ENCODE results near the gene ASCC1.
A peak's percentile ranks its signal among the peaks of the same experiment; 100 is the strongest.
"Not testable (repeated sequence)": the region's sequence is repeated elsewhere in the genome, so short reads cannot be mapped to it uniquely, and the experiment has no call there.

ASCC1 gene

GRCh38 chr10:72215611-72216549 is at the start of gene ASCC1, which contains the start of gene ANAPC16:
Gene ASCC1 (minus strand): TSS chr10:72216276. CDS start chr10:72213298, 2,978 bp downstream.
Gene ANAPC16 (plus strand): TSS chr10:72216012. CDS start chr10:72223915, 7,903 bp downstream.
- DNase-seq (ENCODE audit: low read depth), result peak; percentile 89

GRCh38 chr10:72265508-72265907 is 49.4 kb upstream of the ASCC1 start:
- no peak for DNase-seq (ENCODE audit: low read depth)

GRCh38 chr10:72264536-72264935 is 48.5 kb upstream of the ASCC1 start:
- DNase-seq (ENCODE audit: low read depth), result no peak

- DNase-seq (ENCODE audit: low read depth), result no peak
Measured at GRCh38 chr10:72263613-72264241, 47.7 kb upstream of the ASCC1 start.

- no peak for DNase-seq (ENCODE audit: low read depth)
Measured at GRCh38 chr10:72261784-72262404, 45.8 kb upstream of the ASCC1 start.

GRCh38 chr10:72260976-72261783 is 45.1 kb upstream of the ASCC1 start:
- DNase-seq (ENCODE audit: low read depth), result no peak

- peak; percentile 88 for DNase-seq (ENCODE audit: low read depth)
Measured at GRCh38 chr10:72260239-72260975, 44.3 kb upstream of the ASCC1 start.

- DNase-seq (ENCODE audit: low read depth), result peak; percentile 89
Measured at GRCh38 chr10:72259491-72260238, 43.6 kb upstream of the ASCC1 start.

- DNase-seq (ENCODE audit: low read depth), result no peak
Measured at GRCh38 chr10:72258617-72259016, 42.5 kb upstream of the ASCC1 start.

GRCh38 chr10:72257051-72257892 is 41.2 kb upstream of the ASCC1 start:
- no peak for DNase-seq (ENCODE audit: low read depth)

GRCh38 chr10:72255977-72256729 is 40.1 kb upstream of the ASCC1 start:
- no peak for DNase-seq (ENCODE audit: low read depth)

- peak; percentile 86 for DNase-seq (ENCODE audit: low read depth)
Measured at GRCh38 chr10:72254813-72255568, 38.9 kb upstream of the ASCC1 start.

GRCh38 chr10:72253578-72253977 is 37.5 kb upstream of the ASCC1 start:
- DNase-seq (ENCODE audit: low read depth), result no peak

GRCh38 chr10:72252972-72253371 is 36.9 kb upstream of the ASCC1 start:
- peak; percentile 49 for DNase-seq (ENCODE audit: low read depth)

GRCh38 chr10:72251635-72252034 is 35.6 kb upstream of the ASCC1 start:
- no peak for DNase-seq (ENCODE audit: low read depth)

- DNase-seq (ENCODE audit: low read depth), result peak; percentile 77
Measured at GRCh38 chr10:72250666-72251065, 34.6 kb upstream of the ASCC1 start.

GRCh38 chr10:72249176-72249862 is 33.2 kb upstream of the ASCC1 start:
- not testable (repeated sequence) for DNase-seq (ENCODE audit: low read depth)

All from fibroblast of gingiva (primary cell).